Measurements from ENCODE around the gene NPM1.

The NPM1 gene

GRCh38 chr5:171405615-171406014 is 18.0 kb downstream of the NPM1 start:
- no peak for DNase-seq
- intact Hi-C loops (cut with DNase I; ENCODE audit: low total_unique reads) = no loop called here
- TF ChIP-seq CTCF (IDR thresholded peaks at IDR 0.05) = peak; percentile 32 to 43
- H3K27me3 ChIP-seq = no peaks in the 10 kb centered on the region
- H3K4me3 ChIP-seq = no peak overlapping the region
- no peaks in the 10 kb centered on the region for H3K9me3 ChIP-seq
- no peak overlapping the region for H3K27ac ChIP-seq
- H3K36me3 ChIP-seq = peaks cover 40 to 60% (median 57%) of the 10 kb centered on the region in 3 donors
- H3K4me1 ChIP-seq = peaks cover 0 to 39% (median 6%) of the 10 kb centered on the region in 4 donors

GRCh38 chr5:171407234-171407633 is 19.6 kb downstream of the NPM1 start:
- Histone ChIP-seq H3K9me3 (no peaks in the 10 kb centered on the region), H3K36me3 (peaks cover 26 to 56% (median 53%) of the 10 kb centered on the region in 3 donors), H3K27me3 (no peaks in the 10 kb centered on the region), H3K27ac (no peak overlapping the region), H3K4me3 (no peak overlapping the region), H3K4me1 (peaks cover 0 to 52% (median 6%) of the 10 kb centered on the region in 4 donors)
- no peak for TF ChIP-seq CTCF (IDR thresholded peaks at IDR 0.05)
- intact Hi-C loops (cut with DNase I; ENCODE audit: low total_unique reads) = no loop called here
- no peak for DNase-seq

GRCh38 chr5:171409164-171410136 is 21.8 kb downstream of the NPM1 start:
- no peak for TF ChIP-seq CTCF (IDR thresholded peaks at IDR 0.05)
- Histone ChIP-seq H3K4me3 (no peak overlapping the region), H3K27ac (peak overlapping the region in 1 of 2 donors; percentile 23), H3K36me3 (peaks cover 26 to 68% (median 59%) of the 10 kb centered on the region in 3 donors), H3K4me1 (peaks cover 0 to 52% (median 6%) of the 10 kb centered on the region in 4 donors), H3K9me3 (no peaks in the 10 kb centered on the region), H3K27me3 (no peaks in the 10 kb centered on the region)
- no peak for DNase-seq
- intact Hi-C loops (cut with DNase I; ENCODE audit: low total_unique reads) = loop anchor here (10.0 kb wide), 1 partner anchor 635 kb away; no protein-coding TSS in a partner anchor

GRCh38 chr5:171410181-171410580 is 22.5 kb downstream of the NPM1 start:
- Histone ChIP-seq H3K27me3 (no peaks in the 10 kb centered on the region), H3K27ac (peak overlapping the region in 1 of 2 donors; percentile 23), H3K4me1 (peaks cover 0 to 52% (median 6%) of the 10 kb centered on the region in 4 donors), H3K9me3 (no peaks in the 10 kb centered on the region), H3K36me3 (peaks cover 26 to 65% (median 55%) of the 10 kb centered on the region in 3 donors), H3K4me3 (no peak overlapping the region)
- TF ChIP-seq CTCF (IDR thresholded peaks at IDR 0.05) = no peak
- intact Hi-C loops (cut with DNase I; ENCODE audit: low total_unique reads) = loop anchor here (10.0 kb wide), 1 partner anchor 635 kb away; no protein-coding TSS in a partner anchor
- DNase-seq = no peak

GRCh38 chr5:171412186-171412585 is 24.5 kb downstream of the NPM1 start:
- peaks cover 11 to 48% (median 35%) of the 10 kb centered on the region in 3 donors for H3K36me3 ChIP-seq
- no peak overlapping the region for H3K4me3 ChIP-seq
- H3K27ac ChIP-seq = no peak overlapping the region
- H3K9me3 ChIP-seq = no peaks in the 10 kb centered on the region
- TF ChIP-seq CTCF (IDR thresholded peaks at IDR 0.05) = no peak
- H3K27me3 ChIP-seq = no peaks in the 10 kb centered on the region
- intact Hi-C loops (cut with DNase I; ENCODE audit: low total_unique reads) = loop anchor here (10.0 kb wide), 1 partner anchor 633 kb away; no protein-coding TSS in a partner anchor
- DNase-seq = no peak
- H3K4me1 ChIP-seq = peaks cover 0 to 42% (median 6%) of the 10 kb centered on the region in 4 donors
